NCI-H82 (cell line): Measurements from ENCODE around the gene SLC34A3.

Experiments used
- DNase-seq: peaks from one replicate; lab custom pipeline; 2025; lab: John Stamatoyannopoulos, UW

Gene SLC34A3

DNA sequence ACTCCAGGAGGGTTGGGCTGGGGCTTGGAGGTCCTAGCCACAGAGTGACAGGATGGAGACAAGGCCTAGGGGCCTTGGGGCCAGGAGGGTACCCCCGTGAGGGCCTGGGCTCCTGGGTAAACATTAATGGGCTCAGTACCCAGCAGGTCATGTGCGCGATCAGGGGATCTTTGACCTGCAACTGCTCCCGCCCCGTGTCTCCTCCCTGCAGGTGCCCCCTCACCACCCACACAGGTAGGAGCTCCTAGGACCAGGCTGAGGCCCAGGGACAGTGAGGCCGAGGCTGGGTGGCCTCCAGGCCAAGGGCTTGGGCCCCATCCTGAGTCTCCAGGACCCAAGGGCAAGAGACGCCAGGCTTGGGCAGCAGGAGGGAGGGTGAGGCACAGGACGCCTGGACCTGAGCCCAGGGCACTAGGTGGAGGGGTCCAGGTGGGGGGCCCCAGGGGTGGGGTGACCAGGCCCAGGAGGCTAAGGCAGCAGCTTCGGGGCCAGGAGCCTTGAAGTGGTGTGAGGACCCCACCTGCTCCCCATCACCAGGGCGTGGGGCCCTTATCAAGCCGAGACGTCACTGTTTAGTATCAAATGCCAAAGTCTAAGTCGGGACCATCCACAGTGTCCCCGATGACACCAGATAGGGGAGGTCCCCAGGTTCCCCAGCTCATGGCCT is at the start of gene SLC34A3:
TSS of gene SLC34A3 (plus strand) at position 197 of the 667 bp plus-strand sequence. CDS start 802 bp downstream, outside the sequence.
- DNase-seq = no peak

GRCh38 chr9:137181680-137182079 is 49.0 kb upstream of the SLC34A3 start:
- DNase-seq = no peak

- no peak for DNase-seq
These were observed 47.9 kb upstream of the SLC34A3 start for GRCh38 chr9:137182836-137183235.

DNA sequence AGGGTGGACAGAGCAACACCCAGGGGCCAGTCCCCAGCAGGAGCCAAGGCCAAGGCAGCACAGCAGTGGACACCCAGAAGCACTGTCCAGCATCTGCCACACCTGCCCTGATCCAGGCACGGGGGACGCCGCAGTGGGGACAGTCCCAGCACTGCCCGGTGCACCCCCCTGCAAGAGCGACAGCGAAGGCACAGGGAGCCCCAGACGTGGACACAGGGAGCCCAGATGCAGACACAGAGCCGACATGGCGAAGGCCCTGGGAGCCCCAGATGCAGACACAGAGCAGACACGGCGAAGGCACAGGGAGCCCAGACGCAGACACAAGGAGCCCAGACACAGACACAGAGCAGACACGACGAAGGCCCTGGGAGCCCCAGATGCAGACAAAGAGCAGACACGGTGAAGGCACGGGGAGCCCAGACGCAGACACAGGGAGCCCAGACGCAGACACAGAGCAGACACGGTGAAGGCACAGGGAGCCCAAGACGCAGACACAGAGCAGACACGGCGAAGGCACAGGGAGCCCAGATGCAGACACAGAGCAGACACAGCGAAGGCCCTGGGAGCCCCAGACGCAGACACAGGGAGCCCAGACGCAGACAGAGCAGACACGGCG is 46.6 kb upstream of the SLC34A3 start:
- DNase-seq = no peak

GRCh38 chr9:137184881-137185660 is 45.6 kb upstream of the SLC34A3 start:
- DNase-seq = no peak

DNA sequence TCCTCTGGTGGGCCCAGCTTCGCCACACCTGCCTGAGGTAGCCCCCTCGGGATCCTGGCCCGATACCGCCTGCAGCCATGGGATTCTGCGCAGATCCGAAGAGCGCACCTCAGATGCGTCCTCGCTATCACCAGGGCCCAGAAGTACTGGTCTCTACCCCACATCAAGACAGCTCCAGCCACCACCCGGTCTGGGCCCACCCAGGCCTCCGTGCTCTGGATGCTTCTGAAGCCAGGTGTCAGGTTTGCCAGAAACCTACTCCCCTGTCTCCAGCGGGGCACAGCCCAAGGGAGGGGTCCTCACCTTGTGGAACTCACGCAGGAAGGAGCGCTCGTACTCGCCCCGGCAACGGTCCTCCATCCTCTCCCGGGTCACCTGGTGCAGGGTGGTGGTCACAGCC is 44.8 kb upstream of the SLC34A3 start:
- DNase-seq = no peak

GRCh38 chr9:137186385-137186784 is 44.3 kb upstream of the SLC34A3 start:
- DNase-seq = no peak

- DNase-seq = no peak
These were observed 43.3 kb upstream of the SLC34A3 start for GRCh38 chr9:137187386-137187785.

GRCh38 chr9:137188086-137188489 is 42.6 kb upstream of the SLC34A3 start:
- DNase-seq = no peak

GRCh38 chr9:137188490-137189296 is 42.0 kb upstream of the SLC34A3 start, which contains the start of the genes ANAPC2 and SSNA1:
Gene ANAPC2, minus strand, starts transcription at chr9:137188560. Its CDS starts 28 bp downstream, at chr9:137188532.
Gene SSNA1, plus strand, starts transcription at chr9:137188676. Its CDS starts 51 bp downstream, at chr9:137188727.
- peak; percentile 93 for DNase-seq

GRCh38 chr9:137189297-137190295 is 41.1 kb upstream of the SLC34A3 start:
- DNase-seq = no peak

GRCh38 chr9:137190315-137190856 is 40.3 kb upstream of the SLC34A3 start:
- peak; percentile 15 for DNase-seq

DNA sequence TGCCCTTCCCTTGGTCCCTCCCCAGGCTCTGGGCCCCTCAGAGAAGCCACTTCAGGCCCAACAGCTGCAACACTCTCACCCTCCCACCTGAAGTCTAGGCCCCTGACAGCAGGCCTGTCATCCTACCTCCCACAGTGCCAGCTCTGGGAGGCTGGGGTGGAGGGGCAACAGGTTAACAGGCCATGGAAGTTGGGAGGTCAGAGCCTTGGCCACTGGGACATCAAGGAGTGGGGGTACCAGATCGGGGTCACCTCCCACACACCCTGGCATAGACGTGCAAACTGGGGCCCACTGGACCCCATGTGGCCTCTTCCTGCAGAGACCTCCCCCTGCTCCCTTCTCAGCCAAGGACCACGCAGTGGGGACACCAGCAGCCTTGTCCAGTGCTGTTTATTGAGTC is 39.5 kb upstream of the SLC34A3 start:
- DNase-seq = no peak

- DNase-seq = no peak
These were observed 38.8 kb upstream of the SLC34A3 start for GRCh38 chr9:137191691-137192447.

DNA sequence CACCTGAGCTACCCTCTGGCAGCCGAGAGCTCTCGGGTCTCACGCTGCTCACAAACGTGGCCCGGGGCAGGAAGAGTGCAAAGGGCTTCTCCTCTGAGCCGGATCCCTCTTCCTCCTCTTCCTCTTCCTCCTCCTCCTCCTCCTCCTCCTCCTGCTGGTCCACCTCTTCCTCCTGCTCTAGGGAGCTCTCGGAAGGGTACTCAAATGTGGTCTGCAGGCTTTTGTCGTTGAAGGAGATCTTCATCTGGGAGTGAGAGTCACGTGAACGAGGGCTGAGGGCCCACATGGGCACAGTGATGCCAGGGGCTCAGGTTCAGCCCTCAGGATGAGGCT is 38.3 kb upstream of the SLC34A3 start:
- no peak for DNase-seq

- no peak for DNase-seq
These were observed 37.8 kb upstream of the SLC34A3 start for GRCh38 chr9:137192859-137193258.

DNA sequence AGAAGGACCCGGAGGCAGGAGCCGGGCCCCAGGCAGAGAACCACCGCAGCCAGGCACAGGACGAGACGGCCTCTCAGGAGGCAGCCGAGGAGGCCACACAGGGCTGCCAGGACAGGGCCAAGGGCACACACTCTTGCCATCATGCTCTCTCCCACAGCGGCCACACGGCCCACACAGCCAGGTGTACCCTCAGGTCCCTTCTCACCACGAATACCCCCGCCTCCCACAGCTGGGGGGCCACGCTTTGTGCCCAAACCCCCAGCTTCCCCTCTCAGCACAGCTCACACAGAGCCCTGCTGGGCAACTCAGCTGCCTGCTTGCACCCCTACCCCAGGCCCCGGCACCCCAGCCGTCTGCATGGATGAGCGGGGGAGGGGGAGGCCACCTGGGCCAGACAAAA is 36.9 kb upstream of the SLC34A3 start:
- DNase-seq = no peak

DNA sequence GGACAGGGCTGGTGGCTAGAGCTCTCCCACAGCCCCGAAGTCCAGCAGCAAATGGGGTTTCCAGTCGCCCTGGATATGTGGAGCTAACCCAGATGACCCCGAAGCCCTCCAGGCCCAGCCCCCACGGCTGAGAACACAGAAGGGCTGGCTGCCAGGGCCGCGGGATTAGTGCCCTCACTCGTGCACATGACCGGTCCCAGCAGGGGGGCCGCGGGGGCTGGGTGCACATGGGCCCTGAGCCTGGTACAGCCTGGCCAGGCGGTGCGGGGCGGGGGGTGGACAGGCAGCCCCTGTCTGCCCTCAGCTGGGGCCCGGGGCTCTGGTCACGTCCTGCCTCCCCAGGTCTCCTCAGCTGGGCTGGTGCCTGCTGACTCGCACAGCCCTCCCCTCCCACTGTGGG is 36.3 kb upstream of the SLC34A3 start:
- DNase-seq = peak; percentile 48

DNA sequence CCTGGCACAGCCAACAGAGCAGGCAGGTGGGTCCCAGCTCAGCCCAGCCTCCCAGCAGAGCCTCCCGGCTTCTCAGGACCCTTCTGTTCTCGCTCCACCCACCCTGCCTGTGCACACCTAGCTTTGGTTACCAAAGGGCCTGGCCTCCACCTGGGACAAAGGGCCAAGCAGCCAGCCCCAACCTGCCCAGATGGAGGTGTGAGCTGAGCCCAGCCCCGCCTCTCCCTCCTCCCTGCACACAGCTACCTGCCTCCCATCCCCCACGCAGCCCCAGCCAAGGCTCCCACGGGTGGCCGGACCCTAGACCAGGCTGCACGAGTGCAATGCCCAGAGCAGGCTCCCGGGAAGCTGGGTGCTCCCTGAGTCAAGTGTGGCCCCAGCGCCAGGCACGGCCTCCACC is 35.8 kb upstream of the SLC34A3 start:
- DNase-seq = no peak
